ENCODE data around the gene MAEL.

Gene MAEL

GRCh38 chr1:166988974-166989515, at the start of gene MAEL:
TSS of gene MAEL (plus strand) at chr1:166989280. CDS start at chr1:166989353, 73 bp downstream.
- DNase-seq = no peak

- no peak for DNase-seq
Measured at GRCh38 chr1:166939741-166940375, 49.2 kb upstream of the MAEL start.

- no peak for DNase-seq
Measured at GRCh38 chr1:166944186-166944967, 44.7 kb upstream of the MAEL start.

GRCh38 chr1:166947398-166948043, 41.6 kb upstream of the MAEL start:
- no peak for DNase-seq

GRCh38 chr1:166948856-166949350, 40.2 kb upstream of the MAEL start:
- DNase-seq = no peak

GRCh38 chr1:166950156-166950555, 38.9 kb upstream of the MAEL start:
- DNase-seq = no peak

- no peak for DNase-seq
Measured at GRCh38 chr1:166951050-166951449, 38.0 kb upstream of the MAEL start.

- no peak for DNase-seq
Measured at GRCh38 chr1:166952002-166952746, 36.9 kb upstream of the MAEL start.

GRCh38 chr1:166953491-166953890, 35.6 kb upstream of the MAEL start:
- DNase-seq = no peak

GRCh38 chr1:166956057-166956850, 32.8 kb upstream of the MAEL start:
- no peak for DNase-seq

- no peak for DNase-seq
Measured at GRCh38 chr1:166956872-166957271, 32.2 kb upstream of the MAEL start.

- no peak for DNase-seq
Measured at GRCh38 chr1:166960858-166961474, 28.1 kb upstream of the MAEL start.

- no peak for DNase-seq
Measured at GRCh38 chr1:166969074-166969677, 19.9 kb upstream of the MAEL start.

- no peak for DNase-seq
Measured at GRCh38 chr1:166971252-166971651, 17.8 kb upstream of the MAEL start.

GRCh38 chr1:166972193-166972592, 16.9 kb upstream of the MAEL start:
- DNase-seq = no peak

GRCh38 chr1:166972826-166973225, 16.3 kb upstream of the MAEL start:
- no peak for DNase-seq

GRCh38 chr1:166974647-166975345, 14.3 kb upstream of the MAEL start:
- DNase-seq = no peak

- DNase-seq = peak; percentile 18
Measured at GRCh38 chr1:166975361-166976129, 13.5 kb upstream of the MAEL start, which contains the start of gene ILDR2. TSS of gene ILDR2 (minus strand) at chr1:166975540. CDS start at chr1:166975268, 272 bp downstream.

- no peak for DNase-seq
Measured at GRCh38 chr1:166977951-166978350, 11.1 kb upstream of the MAEL start.
